Panc1 (cell line): ENCODE results near the gene CEP83. TPM values are rescaled to one million over a fixed set of nuclear protein-coding genes. Genes with fewer than 3 reads are reported as not detected.

ENCODE experiments used
- ATAC-seq: fragments of 200-7000 bp; cut with Tn5 transposase; 2 replicates; pipeline ENCODE4 v1.9.1; 2020; ENCODE audit warnings: mild to moderate bottlenecking, moderate library complexity
- BruUV-seq: library from RNA; stranded (reverse); fragments of 400-500 nt; replicated peaks from 2 replicates; lab custom pipeline; 2021; lab: Mats Ljungman, UMichigan
- CTCF ChIA-PET: fragments of 300-600 bp; sonication (Branson Sonifier 250); formaldehyde crosslinking; loops from one replicate; lab custom pipeline; 2022; ENCODE audit warnings: antibody characterized with exemption; lab: Charles Lee
- POLR2A ChIA-PET: fragments of 300-600 bp; sonication (Branson Sonifier 250); formaldehyde crosslinking; loops from one replicate; lab custom pipeline; 2022; ENCODE audit warnings: antibody characterized with exemption; lab: Charles Lee
- DNase-seq: peaks from one replicate; pipeline ENCODE4 v3.0.0-alpha.2; 2010; ENCODE audit warnings: low read depth, low spot score
- H3K27ac ChIP-seq: 2 replicates; pipeline ENCODE4 v1.5.1; 2011; ENCODE audit warnings: mild to moderate bottlenecking, low read length, inconsistent platforms
- H3K27me3 ChIP-seq: fragments of 200-500 bp; sonication (Bioruptor generic); 2 replicates; pipeline ENCODE4 v1.6.0; 2014; ENCODE audit warnings: low read length, inconsistent platforms; ENCODE audit not compliant: control insufficient read depth, insufficient read depth
- H3K36me3 ChIP-seq: fragments of 200-500 bp; sonication (Bioruptor generic); 2 replicates; pipeline ENCODE4 v1.5.1; 2014; ENCODE audit warnings: inconsistent platforms, mild to moderate bottlenecking, low read length, moderate library complexity; ENCODE audit not compliant: control insufficient read depth, insufficient read depth
- H3K4me1 ChIP-seq: 2 replicates; pipeline ENCODE4 v1.5.1; 2011; ENCODE audit warnings: inconsistent platforms, mild to moderate bottlenecking, low read length, moderate library complexity; ENCODE audit not compliant: control insufficient read depth, insufficient read depth
- H3K4me3 ChIP-seq, 2 experiments: 2 replicates each; pipeline ENCODE4 v1.5.1; 2011 to 2012; ENCODE audit warnings: low read depth in 2 of 2, low read length in 2 of 2, mild to moderate bottlenecking in 2 of 2, inconsistent platforms in 1 of 2, moderate library complexity in 1 of 2
- H3K9me3 ChIP-seq: fragments of 200-500 bp; sonication (Bioruptor generic); 2 replicates; pipeline ENCODE4 v1.5.1; 2014; ENCODE audit warnings: low read depth, mild to moderate bottlenecking, inconsistent platforms, low read length, moderate library complexity; ENCODE audit not compliant: control insufficient read depth, insufficient read depth
- POLR2AphosphoS5 ChIP-seq: IDR thresholded peaks from 2 replicates; pipeline ENCODE4 v1.6.1; 2012; ENCODE audit warnings: mild to moderate bottlenecking, low read depth, low read length, moderate library complexity
- SIN3A ChIP-seq: IDR thresholded peaks from 2 replicates; pipeline ENCODE4 v1.6.1; 2012; ENCODE audit warnings: low read depth, mild to moderate bottlenecking, low read length, moderate library complexity, borderline replicate concordance; ENCODE audit not compliant: insufficient read depth
- TCF7L2 ChIP-seq: IDR thresholded peaks from 2 replicates; pipeline ENCODE4 v1.6.1; 2011; ENCODE audit warnings: mild to moderate bottlenecking, low read depth, low read length, inconsistent platforms
- in situ Hi-C: cut with HindIII; loops from 2 replicates; pipeline ENCODE4 v1.10.0; 2016; ENCODE audit warnings: low sequenced_read_pairs, low pct_unique_long_range_greater_than_20kb
- intact Hi-C: fragments of 100-400 bp; cut with micrococcal nuclease; formaldehyde crosslinking; loops from one replicate; pipeline ENCODE4 v1.10.0; 2022; ENCODE audit not compliant: unreplicated experiment
- total RNA-seq: library from RNA; stranded (reverse); gene quantifications from one replicate; pipeline ENCODE4 v1.2.1, GENCODE V29; 2021; ENCODE audit not compliant: unreplicated experiment
- TF ChIP-seq, protein P1 (sequence below): fragments of 450-650 bp; IDR thresholded peaks from 2 replicates; pipeline ENCODE4 v1.5.1; 2017; ENCODE audit warnings: mild to moderate bottlenecking
- TF ChIP-seq, protein P2 (sequence below), 2 experiments: IDR thresholded peaks; 2 replicates each; pipeline ENCODE4 v1.6.1; 2011 to 2012; ENCODE audit warnings: low read depth in 2 of 2, control low read depth in 1 of 2, low read length in 1 of 2, mild to moderate bottlenecking in 1 of 2, moderate library complexity in 1 of 2; ENCODE audit not compliant: insufficient read depth in 1 of 2

Gene CEP83
- total RNA-seq, 1 experiment from 2014 or later = 28.0 TPM

DNA sequence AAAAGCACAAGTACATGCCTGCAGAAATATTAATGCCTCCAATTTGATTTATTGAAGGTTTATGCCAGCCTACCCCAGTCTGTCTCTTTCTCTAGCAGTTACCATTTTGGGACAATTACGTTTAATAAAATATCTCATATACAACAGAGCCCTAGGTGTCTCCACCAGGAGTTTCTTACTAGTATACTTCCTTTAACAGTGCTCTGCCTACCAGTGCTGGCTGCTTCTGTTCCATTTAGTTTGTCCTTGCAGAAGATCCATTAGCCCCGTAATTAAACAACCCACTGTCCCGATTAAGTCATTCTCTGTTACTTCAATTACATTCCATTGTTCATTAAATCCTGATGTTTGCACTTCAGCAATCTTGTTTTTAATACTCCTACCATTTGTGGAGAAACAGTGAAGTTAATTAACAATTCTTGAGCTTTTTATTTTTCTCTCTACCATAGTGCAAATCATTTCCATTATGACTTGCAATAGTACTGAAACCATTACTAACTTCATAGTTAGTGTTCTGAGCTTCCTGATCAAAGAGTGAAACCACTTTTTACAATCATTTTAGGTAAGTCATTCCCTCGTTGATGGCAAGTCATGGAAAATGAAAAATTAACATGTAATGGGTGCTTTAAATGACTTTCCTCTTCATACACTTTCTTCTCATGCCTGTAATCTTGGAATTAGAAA lies 190.2 kb downstream of the CEP83 start:
- CTCF ChIA-PET = no interaction called here
- in situ Hi-C loops (no loop called here), intact Hi-C loops (no loop called here)
- POLR2A ChIA-PET = interaction anchor here (0.6 kb wide), 1 partner anchor 144 kb away, joined by 3 read pairs; no protein-coding TSS in a partner anchor
- no peak for ATAC-seq
- no peak for DNase-seq
- H3K36me3 ChIP-seq = no peaks in the 10 kb centered on the region
- TF ChIP-seq POLR2AphosphoS5 = no peak
- no peak for TF ChIP-seq SIN3A
- TF ChIP-seq, protein P1, sequence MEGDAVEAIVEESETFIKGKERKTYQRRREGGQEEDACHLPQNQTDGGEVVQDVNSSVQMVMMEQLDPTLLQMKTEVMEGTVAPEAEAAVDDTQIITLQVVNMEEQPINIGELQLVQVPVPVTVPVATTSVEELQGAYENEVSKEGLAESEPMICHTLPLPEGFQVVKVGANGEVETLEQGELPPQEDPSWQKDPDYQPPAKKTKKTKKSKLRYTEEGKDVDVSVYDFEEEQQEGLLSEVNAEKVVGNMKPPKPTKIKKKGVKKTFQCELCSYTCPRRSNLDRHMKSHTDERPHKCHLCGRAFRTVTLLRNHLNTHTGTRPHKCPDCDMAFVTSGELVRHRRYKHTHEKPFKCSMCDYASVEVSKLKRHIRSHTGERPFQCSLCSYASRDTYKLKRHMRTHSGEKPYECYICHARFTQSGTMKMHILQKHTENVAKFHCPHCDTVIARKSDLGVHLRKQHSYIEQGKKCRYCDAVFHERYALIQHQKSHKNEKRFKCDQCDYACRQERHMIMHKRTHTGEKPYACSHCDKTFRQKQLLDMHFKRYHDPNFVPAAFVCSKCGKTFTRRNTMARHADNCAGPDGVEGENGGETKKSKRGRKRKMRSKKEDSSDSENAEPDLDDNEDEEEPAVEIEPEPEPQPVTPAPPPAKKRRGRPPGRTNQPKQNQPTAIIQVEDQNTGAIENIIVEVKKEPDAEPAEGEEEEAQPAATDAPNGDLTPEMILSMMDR = no peak
- TF ChIP-seq, protein P2, sequence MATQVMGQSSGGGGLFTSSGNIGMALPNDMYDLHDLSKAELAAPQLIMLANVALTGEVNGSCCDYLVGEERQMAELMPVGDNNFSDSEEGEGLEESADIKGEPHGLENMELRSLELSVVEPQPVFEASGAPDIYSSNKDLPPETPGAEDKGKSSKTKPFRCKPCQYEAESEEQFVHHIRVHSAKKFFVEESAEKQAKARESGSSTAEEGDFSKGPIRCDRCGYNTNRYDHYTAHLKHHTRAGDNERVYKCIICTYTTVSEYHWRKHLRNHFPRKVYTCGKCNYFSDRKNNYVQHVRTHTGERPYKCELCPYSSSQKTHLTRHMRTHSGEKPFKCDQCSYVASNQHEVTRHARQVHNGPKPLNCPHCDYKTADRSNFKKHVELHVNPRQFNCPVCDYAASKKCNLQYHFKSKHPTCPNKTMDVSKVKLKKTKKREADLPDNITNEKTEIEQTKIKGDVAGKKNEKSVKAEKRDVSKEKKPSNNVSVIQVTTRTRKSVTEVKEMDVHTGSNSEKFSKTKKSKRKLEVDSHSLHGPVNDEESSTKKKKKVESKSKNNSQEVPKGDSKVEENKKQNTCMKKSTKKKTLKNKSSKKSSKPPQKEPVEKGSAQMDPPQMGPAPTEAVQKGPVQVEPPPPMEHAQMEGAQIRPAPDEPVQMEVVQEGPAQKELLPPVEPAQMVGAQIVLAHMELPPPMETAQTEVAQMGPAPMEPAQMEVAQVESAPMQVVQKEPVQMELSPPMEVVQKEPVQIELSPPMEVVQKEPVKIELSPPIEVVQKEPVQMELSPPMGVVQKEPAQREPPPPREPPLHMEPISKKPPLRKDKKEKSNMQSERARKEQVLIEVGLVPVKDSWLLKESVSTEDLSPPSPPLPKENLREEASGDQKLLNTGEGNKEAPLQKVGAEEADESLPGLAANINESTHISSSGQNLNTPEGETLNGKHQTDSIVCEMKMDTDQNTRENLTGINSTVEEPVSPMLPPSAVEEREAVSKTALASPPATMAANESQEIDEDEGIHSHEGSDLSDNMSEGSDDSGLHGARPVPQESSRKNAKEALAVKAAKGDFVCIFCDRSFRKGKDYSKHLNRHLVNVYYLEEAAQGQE (IDR thresholded peaks at IDR 0.05; ENCODE audit: insufficient read depth in 1 of 2, low read depth in 2 of 2, low read length in 1 of 2) = no peak
- no peak for TF ChIP-seq TCF7L2
- peaks cover 12% of the 10 kb centered on the region for H3K27me3 ChIP-seq
- no peak overlapping the region for H3K27ac ChIP-seq
- H3K4me3 ChIP-seq = no peak overlapping the region
- BruUV-seq = no TSS peak
- H3K4me1 ChIP-seq = no peaks in the 10 kb centered on the region
- no peaks in the 10 kb centered on the region for H3K9me3 ChIP-seq

DNA sequence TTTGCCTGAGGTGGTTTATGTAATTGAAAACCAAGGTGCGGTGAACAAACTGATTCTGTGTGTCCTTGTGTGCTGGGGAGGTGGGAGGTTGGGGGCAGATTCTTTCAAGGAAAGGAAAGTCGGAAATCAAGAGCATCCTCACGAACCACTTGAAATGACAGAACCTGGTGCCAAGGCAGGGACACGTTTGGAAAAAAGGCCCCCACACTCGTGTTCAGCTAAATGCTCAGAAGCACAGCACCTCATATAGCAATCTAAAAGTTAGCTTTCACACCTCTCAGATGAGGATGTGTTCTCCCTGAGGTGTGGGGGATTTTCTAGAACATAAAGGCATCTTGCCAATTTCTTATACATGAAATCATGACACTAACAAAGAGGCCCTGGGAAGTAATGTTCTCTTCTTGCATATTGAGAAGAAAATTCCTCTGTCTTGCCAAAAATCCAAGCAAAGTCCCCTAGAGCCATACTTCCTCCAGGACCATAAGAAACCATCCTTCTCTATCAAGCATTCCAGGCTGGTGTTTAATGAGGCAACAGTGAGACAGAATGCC lies 191.7 kb downstream of the CEP83 start:
- POLR2A ChIA-PET = no interaction called here
- Histone ChIP-seq H3K27ac (no peak overlapping the region), H3K27me3 (peaks cover 12% of the 10 kb centered on the region), H3K4me3 (no peak overlapping the region), H3K4me1 (no peaks in the 10 kb centered on the region), H3K36me3 (no peaks in the 10 kb centered on the region), H3K9me3 (no peaks in the 10 kb centered on the region)
- intact Hi-C loops = no loop called here
- no peak for DNase-seq
- CTCF ChIA-PET = no interaction called here
- TF ChIP-seq TCF7L2 = no peak
- in situ Hi-C loops = no loop called here
- no TSS peak for BruUV-seq
- ATAC-seq = no peak

DNA sequence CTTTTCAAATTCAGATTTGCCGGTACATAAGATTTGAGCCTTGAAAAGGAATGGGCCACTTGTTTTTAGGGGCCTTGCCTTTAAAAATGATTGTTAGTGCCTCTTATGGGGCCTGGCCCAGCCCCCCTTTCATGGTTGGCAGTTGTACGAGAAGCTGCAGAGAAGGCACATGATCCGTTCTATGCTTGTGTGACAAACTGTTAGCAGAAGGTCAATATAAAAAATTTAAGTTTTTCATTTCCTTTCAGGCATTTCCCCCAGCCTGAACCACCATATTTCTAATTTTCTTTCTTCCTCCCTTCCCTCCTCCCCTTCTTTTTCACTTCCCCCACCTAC lies 192.2 kb downstream of the CEP83 start:
- Histone ChIP-seq H3K4me1 (0 out of 2 replicates have a peak, but pooled peaks cover 3% of the 10 kb centered on the region), H3K4me3 (no peak overlapping the region), H3K9me3 (no peaks in the 10 kb centered on the region), H3K27ac (no peak overlapping the region), H3K27me3 (peaks cover 12% of the 10 kb centered on the region), H3K36me3 (no peaks in the 10 kb centered on the region)
- CTCF ChIA-PET = no interaction called here
- no peak for TF ChIP-seq POLR2AphosphoS5
- TF ChIP-seq SIN3A = no peak
- TF ChIP-seq TCF7L2 = no peak
- TF ChIP-seq, protein P2 (IDR thresholded peaks at IDR 0.05; ENCODE audit: insufficient read depth in 1 of 2, low read depth in 2 of 2, low read length in 1 of 2) = no peak
- TF ChIP-seq, protein P1 = no peak
- ATAC-seq = no peak
- in situ Hi-C loops (no loop called here), intact Hi-C loops (no loop called here)
- no peak for DNase-seq
- no TSS peak for BruUV-seq
- POLR2A ChIA-PET = no interaction called here
